Measurements from ENCODE around the gene TRAM1L1.

Gene TRAM1L1

GRCh38 chr4:117084866-117085701 is at the start of gene TRAM1L1:
TSS of gene TRAM1L1 (minus strand) at chr4:117085576. CDS start at chr4:117085393, 183 bp downstream.
- DNase-seq: peak; percentile 24

GRCh38 chr4:117134386-117134785 is 49.0 kb upstream of the TRAM1L1 start:
- DNase-seq: no peak

GRCh38 chr4:117096886-117097285 is 11.5 kb upstream of the TRAM1L1 start:
- no peak for DNase-seq

GRCh38 chr4:117096462-117096861 is 11.1 kb upstream of the TRAM1L1 start:
- DNase-seq: no peak

GRCh38 chr4:117093571-117093970 is 8.2 kb upstream of the TRAM1L1 start:
- DNase-seq: no peak

- no peak for DNase-seq
These were observed 7.6 kb downstream of the TRAM1L1 start for GRCh38 chr4:117077760-117078159.

GRCh38 chr4:117068120-117068519 is 17.3 kb downstream of the TRAM1L1 start:
- no peak for DNase-seq

GRCh38 chr4:117063961-117064696 is 21.2 kb downstream of the TRAM1L1 start:
- DNase-seq: no peak

- DNase-seq: no peak
These were observed 42.4 kb downstream of the TRAM1L1 start for GRCh38 chr4:117042962-117043361.
